ENCODE measurements around the gene ALG12.
"Not testable (repeated sequence)": the region's sequence is repeated elsewhere in the genome, so short reads cannot be mapped to it uniquely, and the experiment has no call there.

The ALG12 gene

GRCh38 chr22:49862496-49862776 lies 55.8 kb downstream of the ALG12 start:
- DNase-seq: no peak

GRCh38 chr22:49861642-49862495 lies 56.4 kb downstream of the ALG12 start:
- no peak for DNase-seq

- no peak for DNase-seq
Measured at GRCh38 chr22:49858827-49859226, 59.4 kb downstream of the ALG12 start.

GRCh38 chr22:49856766-49857618 lies 61.2 kb downstream of the ALG12 start:
- DNase-seq: no peak

- no peak for DNase-seq
Measured at GRCh38 chr22:49856343-49856742, 61.9 kb downstream of the ALG12 start.

GRCh38 chr22:49855251-49855911 lies 62.9 kb downstream of the ALG12 start:
- DNase-seq: no peak

GRCh38 chr22:49853981-49854831 lies 64.0 kb downstream of the ALG12 start:
- DNase-seq: no peak

- DNase-seq: peak; percentile 49
Measured at GRCh38 chr22:49852898-49853894, 65.0 kb downstream of the ALG12 start, which contains the start of gene ZBED4. ZBED4 (plus strand) TSS chr22:49853844; CDS start chr22:49883663, 29,819 bp downstream.

- DNase-seq: not testable (repeated sequence)
Measured at GRCh38 chr22:49852568-49852897, 65.7 kb downstream of the ALG12 start.

- DNase-seq: no peak
Measured at GRCh38 chr22:49850959-49851802, 67.1 kb downstream of the ALG12 start.
